IPS-NIHi11 (cell line): Measurements from ENCODE around the gene RPLP2.

Experiments
- DNase-seq: peaks from one replicate; pipeline ENCODE4 v3.0.0; 2012; ENCODE audit warnings: mixed read lengths, low spot score

Gene RPLP2

DNA sequence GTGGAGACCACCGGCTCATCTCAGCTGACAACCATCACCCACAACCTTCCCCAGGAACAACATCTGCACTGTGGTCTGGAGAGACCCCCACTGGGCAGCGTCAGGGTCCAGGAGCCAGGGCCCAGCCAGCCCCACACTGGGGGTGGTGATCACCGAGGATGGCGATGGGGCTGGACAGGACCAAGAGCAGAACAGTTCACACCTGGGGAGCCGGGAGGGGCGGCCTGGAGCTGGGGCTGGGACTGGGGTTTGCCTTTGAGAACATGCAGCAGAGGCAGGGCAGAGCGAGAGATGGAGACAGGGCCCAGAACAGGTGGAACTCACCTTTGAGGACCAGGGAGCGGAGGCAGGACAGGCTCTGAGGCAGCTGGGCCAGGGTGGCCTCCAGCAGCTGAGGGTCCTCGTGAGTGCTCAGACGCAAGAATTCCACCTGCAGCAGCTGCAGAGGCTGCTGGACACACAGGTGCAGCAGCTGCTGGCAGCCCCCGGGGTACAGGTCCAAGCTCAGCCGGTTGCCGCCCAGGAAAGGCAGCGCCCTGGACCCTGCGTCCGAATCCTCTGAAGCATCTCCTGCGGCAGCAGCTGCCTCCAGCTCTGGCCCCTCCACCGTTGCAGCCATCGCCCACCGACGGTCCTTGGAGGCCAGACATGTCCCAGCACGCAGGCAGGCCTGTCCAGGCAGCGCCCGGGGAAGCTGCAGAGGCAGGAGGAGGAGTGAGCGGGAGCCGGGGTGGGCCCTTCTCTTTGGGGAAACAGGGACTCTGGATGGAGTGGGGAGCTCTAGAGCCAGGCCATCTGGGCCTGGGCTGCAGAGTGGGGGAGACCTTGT, 5.8 kb upstream of the RPLP2 start:
- no peak for DNase-seq

DNA sequence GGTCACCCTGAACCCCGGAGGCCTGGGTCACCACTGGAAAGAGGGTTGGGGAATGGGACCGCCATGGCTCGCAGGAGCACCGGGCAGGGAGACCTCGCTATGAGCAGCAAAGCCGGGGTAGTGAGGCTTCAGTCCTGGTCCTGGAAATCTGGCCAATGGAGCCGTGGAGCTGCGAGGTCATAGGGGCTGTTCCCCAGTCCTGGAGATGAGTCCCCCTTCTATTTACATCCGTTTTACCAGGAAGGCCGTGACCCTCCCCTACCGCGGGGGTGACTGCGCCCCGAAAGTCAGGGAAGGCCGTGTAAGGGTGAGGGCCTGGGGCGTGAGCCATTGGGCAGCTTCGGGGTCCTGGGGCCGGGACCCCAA, 5.2 kb upstream of the RPLP2 start:
- DNase-seq, result no peak

DNA sequence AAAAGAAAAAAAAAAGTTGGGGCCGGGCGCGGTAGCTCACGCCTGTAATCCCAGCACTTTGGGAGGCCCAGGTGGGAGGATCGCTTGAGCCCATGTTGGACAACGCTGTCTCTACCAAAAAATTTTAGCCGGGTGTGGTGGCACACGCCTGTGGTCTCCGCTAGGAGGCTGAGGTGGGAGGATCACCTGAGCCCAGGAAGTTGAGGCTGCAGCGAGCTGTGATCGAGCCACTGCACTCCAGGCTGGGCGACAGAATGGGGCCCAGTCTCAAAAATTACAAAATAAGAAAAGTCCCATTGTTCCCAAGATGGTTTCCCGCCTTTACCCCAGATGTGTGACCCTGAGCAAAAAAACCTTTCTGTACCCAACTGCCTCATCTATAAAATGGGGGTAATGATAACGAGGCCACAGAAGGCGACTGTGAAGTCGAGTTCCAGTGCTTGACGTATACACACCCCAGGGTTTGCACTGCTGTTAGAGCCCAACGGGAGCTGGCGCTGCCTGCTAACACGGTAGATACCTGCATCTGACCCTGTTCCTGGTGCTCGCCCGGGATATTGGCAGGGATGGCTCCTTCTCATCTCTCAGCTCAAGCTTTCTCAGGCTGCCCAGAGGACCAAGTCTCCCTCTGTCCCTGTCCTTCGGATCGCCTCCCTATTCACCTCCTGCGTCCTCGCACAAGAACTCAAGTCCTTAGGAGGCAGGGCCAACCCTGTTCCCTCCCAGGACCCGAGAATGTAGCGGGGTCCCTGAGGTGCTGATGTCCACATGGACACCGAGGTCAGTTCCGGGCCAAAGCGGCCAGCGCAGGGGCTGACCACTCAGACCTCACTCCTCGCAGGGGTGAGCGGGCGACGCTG, 1.1 kb upstream of the RPLP2 start:
- no peak for DNase-seq

DNA sequence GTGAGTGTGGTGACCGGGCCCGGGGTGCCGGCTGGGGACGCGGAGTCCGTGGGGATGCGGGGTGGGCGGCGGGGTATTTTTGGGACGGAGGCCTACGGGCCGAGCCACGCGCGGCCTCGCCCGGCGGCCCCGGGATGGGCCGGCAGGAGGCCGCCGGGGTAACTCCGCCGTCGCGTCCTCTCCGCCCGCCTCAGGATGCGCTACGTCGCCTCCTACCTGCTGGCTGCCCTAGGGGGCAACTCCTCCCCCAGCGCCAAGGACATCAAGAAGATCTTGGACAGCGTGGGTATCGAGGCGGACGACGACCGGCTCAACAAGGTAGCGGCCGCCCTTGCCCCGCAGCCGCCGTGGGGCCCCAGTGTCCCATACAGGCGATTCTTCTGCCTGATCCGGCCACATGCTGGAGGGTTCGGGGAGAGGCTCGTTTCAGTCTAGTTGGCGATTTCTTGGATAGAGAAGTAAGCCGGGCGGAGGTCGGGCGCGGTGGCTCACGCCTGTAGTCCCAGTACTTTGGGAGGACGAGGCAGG, 337 bp downstream of the RPLP2 start:
- no peak for DNase-seq

DNA sequence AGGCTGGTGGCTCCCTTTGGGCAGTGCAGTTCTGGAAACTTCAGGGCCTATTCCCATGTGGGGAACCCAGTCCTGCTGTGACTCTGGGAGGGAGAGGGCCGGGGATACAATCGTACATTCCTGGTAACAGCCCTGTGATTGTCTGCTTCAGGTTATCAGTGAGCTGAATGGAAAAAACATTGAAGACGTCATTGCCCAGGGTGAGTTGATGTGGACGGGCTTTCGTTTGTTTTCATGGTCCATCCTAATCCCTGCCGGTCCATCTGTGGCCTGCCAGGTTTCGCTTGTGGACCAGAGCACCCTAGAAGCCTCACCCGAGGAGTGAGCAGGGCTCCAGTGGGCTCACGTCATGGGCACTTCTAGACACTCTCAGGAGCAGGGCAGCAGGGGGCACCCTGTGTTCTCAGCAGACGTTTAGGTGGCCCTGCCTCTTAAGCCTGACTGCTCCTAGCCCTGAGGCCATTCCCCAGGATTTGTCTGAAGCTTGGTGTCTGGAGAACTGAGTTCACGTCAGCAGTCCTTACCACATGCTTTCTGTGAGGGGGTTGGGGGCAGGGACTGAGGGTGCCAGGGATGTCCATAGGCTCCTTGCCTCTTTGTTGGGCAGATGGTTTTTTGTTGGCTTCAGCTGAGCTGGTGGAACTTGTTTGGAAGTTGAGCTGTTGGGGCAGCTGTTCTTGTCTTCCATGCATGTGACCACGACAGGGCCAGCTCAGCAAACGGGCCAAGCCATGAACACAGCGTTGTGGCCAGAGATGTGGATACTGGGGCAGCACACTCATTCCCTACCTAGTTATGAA, 1.9 kb downstream of the RPLP2 start:
- DNase-seq, result no peak

DNA sequence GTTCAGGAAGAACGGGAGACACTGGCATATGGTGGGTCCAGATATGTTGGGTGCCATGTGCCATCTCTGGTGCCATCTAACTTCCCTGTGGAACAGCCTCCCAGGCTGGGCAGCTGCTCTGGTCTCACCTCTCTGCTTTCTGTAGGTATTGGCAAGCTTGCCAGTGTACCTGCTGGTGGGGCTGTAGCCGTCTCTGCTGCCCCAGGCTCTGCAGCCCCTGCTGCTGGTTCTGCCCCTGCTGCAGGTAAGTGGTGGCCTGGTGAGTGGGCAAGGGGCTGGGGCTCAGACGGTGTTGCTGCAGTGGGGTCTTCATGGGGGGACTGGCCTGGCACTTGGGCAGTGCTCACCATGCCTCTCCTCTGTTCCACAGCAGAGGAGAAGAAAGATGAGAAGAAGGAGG, 2.6 kb downstream of the RPLP2 start:
- no peak for DNase-seq

DNA sequence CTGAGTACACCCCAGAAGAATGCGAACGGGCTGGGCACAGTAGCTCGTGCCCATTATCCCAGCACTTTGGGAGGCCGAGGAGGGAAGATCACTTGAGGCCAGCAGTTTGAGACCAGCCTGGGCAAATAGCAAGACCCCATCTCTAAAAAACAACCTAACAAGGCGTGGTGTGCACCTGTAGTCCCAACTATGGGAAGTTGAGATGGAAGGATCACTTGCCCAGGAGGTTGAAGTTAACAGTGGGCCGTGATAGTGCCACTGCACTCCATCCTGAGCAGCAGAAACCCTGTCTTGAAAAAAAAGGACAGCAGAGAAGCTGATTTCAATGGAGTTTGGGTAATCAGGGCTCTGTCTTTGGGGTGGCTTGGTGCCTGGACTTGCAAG, 3.3 kb downstream of the RPLP2 start:
- DNase-seq, result no peak

DNA sequence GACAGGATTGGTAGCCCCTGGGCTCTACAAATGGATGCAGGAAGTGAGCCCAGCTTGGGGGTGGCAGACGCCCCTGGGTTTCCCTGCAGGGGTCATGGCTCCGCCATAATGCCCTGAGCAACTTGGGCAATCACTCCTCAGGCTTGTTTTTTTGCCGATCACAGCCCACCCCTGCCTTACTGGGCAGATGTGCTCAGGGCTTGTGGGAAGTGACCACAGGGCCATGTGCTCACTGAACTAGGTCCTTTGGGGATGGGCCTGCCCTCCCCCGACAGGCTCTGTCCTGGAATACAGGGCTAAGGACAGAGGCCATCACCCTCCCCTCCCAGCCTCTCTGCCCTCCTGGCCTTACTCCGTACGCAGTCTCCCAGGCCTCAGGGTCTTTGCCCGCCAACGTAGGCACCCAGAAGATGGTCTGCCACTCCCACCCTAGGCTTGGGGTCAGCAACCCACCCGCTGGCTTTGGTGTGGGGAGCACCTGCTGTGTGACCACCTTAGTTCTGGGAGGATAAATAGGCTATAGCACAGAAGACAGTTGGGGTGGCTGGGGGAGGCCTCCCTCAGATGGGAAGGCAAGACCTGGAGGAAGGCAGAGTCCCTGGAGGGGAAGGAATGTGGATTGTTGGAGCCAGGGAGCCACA, 3.8 kb downstream of the RPLP2 start:
- DNase-seq, result no peak

DNA sequence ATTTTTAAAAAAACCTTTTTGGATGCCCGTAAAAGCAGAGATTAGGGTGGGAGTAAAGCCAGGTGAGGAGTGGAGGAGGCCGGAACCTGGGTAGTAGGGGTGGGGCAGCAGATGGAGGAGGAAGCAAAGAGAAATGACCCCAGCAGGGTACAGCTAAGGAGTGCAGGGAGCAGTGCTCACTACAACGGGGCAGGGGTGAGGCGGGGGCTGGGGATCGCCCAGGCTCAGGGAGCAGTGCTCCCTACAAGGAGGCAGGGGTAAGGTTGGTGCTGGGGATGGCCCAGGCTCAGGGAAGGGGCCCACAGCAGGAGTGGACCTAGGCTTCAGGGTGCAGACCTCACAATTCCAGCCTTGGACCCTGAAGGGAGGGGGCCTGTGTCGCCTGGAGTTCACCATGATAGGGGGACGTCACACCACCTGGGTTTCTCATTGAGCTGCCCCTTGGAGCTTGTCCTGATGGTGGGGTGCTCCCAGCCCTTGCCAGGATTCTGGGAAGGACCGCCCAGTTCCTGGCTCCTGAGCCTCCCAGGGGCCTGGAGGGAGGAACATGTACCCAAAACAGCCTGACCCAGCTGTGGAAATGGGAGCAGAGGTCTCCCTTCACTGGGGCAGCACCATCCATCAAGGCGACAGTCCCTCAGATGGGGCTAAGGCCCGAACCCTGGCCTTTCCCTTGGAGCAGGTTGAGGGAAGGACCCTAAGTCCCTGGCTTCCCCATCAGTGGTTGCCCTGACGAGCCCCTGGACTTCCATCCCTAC, 6.1 kb downstream of the RPLP2 start:
- DNase-seq, result no peak

DNA sequence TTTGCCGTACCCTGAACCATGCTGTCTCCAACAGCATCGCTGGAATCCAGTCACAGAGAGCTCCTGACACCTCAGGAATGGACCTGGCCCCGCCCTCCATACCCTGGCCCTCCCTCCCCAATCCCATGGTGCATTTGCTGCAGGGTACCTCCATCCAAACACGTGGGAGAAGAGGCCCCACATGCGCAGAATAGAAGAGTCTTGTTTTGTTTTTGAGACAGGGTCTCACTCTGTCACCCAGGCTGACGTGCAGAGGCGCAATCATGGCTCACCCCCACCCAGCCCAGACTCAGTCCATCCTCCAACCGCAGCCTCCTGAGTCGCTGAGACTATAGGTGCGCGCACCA, 6.6 kb downstream of the RPLP2 start:
- DNase-seq, result no peak

DNA sequence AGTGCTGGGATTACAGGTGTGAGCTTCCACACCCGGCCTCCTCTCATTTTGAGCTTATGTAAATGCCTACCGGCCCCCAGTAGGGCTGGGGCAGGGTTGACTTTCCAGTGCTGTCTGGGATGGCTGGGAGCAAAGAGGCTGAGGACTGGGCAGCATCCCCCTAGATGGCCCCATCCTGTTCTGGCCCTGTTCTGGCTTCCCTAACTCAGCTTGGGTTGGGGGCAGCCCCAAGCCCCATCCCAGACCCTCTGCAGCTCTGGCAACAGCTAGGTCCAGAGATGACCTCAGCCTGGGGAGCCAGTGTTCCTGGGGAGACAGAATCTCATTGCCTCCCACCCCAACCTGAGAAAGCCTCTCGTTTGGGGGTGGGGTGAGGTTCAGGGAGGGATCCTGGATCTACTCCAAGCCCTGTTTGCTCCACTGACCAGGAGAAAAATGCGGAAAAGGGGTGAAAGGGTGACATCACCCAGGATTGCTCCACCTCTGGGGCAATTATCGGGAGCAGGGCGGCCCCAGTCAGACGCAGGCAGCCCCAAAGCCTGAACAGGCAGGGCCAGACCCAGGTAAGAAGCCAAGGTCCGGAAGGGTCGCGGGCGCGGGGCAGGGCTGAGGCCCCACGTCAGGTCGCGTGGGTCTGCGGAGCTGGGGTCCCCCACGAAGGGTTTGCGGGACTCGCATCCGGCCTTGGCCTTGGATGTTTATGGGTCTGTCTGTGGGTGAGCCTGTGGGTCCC, 8.8 kb downstream of the RPLP2 start, which contains the start of gene PNPLA2:
Gene PNPLA2 (plus strand): TSS at position 519 of the 733 bp plus-strand sequence. CDS start 805 bp downstream, outside the sequence.
- no peak for DNase-seq

DNA sequence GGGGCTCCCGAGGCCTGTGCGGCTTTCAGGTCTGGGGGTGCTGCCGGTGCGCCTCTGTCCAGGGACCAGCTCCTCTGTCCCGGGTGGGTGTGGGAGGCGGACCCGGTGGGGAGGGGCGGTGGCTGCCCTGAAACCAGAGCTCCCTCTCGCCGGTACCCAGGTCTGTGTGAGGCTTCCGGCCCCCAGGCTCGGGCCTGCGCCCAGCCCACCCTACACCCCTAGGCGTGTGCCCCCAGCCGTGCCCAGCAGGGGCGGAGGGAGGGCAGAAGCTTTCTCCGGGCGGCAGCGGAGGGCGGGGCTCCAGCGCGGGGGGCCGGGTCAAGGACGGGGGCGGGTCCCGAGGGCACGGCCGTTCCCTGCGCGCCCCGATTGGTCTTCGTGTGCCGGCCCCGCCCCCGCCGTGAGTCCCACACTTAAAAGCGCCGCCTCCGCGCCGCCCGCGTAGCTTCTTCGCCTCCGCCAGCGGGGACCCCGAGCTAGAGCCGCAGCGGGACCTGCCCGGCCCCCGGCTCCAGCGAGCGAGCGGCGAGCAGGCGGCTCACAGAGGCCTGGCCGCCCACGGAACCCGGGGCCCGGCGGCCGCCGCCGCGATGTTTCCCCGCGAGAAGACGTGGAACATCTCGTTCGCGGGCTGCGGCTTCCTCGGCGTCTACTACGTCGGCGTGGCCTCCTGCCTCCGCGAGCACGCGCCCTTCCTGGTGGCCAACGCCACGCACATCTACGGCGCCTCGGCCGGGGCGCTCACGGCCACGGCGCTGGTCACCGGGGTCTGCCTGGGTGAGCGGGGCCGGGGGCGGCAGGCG, 9.6 kb downstream of the RPLP2 start:
- peak; percentile 94 for DNase-seq

DNA sequence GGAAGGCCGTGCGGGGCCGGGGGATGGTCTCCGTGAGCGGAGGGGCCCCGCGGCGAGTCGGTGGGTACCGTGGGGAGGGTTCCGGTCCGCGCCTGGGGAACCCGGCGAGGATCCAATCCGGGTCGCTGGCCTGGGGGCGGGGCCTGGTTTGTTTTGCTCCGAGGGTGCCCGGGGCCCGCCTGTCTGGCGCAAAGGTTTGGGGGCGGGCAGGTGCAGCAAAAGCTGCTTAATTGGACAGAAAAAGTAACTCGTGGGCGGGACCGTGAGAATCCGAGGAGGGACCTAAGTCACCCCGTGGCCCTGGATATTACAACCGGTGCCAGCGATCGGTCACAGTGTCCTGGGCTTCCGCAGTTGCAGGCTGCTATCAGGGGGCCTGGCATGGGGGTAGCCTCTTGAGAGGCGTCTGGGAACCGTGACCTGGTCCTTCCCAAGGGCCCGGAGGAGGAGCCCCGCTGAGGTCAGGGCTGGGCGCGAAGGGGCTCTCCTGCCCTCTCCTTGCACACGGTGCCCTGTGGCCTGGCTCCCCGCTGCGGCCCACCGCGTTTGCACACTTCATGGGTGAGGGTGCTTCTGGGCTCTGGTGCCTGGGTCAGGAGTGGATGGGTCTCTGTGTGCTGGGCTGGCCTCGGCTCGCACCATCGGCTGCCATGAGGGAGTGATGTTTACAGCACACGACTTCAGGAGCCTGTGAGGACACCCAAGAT, 10.3 kb downstream of the RPLP2 start:
- peak; percentile 81 for DNase-seq

DNA sequence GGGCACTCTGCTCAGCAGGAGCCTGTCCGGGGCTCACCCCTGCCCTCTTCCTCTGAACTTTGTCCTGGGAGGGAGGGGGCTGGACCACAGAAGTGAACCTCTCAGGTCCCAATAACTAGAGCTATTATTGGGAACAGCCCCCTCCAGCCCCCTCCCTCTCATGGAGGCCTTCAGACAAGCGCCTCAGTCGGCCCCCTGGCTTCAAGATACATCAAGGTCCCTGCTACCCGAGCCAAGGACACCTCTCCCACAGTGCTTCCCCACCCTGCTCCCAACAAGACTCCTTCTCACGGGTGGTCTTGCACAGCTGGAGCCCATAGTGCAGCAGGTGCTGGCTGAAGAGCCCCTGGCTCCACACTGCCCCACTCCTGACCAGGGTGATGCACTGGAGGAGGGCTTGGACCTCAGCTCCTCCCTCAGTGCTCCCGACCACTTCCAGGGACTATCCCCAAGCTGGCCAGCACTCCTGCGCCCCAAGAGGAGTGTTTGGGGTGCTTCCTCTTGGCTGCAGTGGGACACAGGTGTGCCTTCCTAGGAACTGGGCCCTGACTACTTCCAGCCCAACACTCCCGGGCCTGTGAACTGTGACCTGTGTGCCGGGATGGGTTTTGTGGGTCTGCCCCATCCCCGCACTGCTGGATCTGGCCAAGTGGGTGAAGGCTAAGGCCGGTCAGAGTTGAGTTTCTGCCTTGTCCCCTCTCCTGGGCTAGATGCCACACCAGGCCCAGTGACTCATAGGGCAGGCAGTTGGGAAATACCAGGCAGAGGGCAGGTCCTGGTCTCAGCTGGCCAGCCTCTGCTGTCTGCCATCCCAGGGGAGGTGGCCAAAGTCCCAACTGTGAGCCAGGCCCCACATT, 11.1 kb downstream of the RPLP2 start:
- DNase-seq, result no peak

DNA sequence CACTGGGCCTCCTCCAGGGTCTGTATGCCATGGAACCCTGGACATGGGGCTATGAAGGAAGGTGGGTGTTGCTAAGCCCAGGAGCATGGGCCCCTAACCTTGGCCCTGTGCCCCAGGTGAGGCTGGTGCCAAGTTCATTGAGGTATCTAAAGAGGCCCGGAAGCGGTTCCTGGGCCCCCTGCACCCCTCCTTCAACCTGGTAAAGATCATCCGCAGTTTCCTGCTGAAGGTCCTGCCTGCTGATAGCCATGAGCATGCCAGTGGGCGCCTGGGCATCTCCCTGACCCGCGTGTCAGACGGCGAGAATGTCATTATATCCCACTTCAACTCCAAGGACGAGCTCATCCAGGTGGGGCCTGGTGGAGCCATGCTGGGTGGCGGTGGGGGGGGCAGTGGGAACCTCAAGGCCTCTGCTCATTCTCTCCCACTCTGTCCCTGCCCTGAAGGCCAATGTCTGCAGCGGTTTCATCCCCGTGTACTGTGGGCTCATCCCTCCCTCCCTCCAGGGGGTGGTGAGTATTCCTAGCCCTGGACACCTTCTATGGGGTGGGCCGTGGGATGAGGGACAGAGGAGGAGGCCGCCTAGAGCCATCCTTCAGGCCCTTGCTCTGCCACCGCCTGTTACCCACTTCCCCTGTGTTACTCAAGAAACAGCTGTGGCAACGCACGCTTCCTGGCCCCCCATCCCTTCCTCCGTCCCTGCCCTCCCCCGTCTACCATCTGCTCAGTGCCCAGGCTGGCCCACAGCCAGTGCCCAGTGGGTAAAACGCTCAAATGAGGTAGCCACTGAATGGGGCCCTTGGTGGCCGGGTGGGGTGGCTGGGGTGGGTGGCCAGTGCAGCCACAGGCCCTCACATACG, 12.0 kb downstream of the RPLP2 start:
- DNase-seq, result no peak

DNA sequence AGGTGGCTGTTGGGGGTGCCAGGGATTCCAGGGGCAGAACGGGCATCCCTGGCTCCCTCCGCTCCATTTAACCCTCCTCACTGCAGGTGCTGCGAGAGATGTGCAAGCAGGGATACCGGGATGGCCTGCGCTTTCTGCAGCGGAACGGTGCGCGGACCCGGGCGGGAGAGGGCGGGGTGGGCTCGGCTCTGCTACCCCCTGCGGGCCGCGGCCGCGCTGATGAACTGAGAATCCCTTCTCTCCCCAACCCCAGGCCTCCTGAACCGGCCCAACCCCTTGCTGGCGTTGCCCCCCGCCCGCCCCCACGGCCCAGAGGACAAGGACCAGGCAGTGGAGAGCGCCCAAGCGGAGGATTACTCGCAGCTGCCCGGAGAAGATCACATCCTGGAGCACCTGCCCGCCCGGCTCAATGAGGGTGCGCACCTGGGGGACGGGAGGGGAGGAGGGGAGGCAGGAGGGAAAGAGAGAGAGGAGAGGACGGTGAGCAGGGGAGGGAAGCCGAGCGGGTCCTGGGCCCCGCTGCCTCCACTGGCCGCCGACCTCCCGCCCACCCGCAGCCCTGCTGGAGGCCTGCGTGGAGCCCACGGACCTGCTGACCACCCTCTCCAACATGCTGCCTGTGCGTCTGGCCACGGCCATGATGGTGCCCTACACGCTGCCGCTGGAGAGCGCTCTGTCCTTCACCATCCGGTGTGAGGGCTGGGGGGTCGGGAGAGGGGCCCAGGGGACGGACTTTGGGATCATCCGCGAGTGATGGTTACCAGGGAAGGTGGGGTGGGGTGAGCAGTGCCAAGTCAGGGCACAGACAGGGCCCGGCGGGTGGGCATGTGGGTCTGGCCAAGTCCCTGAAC, 13.9 kb downstream of the RPLP2 start:
- no peak for DNase-seq
